Fibroblast of upper back skin (primary cell): ENCODE measurements around the gene PAQR8.

Experiments
- DNase-seq: peaks from one replicate; pipeline ENCODE4 v3.0.0-alpha.2; 2013

Gene PAQR8

DNA sequence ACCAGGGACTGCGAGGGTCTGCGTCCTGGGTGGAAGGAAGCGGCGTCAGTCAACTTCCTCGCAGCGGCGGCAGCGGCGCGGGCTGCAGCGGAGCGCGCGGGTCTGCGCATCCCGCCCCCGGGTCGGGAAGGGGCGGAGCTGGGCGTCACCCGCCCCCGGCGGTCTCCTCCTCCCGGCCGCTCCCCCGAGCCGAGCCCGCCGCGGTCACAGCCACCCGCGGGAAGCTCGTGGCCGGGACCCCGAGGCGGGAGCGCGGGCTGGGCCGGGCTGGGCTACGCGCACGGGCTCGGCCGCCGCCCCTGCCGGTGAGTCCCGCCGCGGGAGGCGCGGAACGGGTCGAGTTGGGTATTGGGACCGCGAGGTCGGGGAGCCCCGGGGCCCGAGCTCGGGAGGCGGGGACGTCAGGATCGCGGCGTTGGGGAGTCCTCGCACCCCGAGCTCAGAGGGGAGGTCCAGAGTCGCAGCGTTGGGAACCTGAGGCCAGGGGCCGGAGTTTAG is at the start of gene PAQR8:
Gene PAQR8 (plus strand): TSS at position 207 of the 498 bp plus-strand sequence. CDS start 41,063 bp downstream, outside the sequence.
- DNase-seq = peak; percentile 66

DNA sequence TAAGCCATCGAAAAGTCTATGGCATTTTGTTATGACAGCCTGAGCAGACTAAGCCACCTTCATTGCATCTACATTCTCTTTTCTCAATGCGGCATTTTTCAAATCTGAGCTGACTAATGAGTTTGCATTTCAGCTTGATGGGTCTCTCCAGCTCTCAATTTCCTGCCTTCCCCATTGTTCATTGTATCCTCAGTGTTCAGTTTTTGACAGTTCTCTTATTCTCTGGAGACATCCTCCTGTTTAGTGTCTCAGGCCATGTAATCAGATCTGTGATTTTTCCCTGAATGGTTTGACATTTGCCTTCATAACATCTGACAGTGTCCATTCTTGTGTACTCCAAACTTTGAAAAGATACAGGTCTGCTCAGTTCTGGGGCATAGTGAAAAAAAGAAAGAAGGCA is 49.5 kb upstream of the PAQR8 start:
- no peak for DNase-seq

DNA sequence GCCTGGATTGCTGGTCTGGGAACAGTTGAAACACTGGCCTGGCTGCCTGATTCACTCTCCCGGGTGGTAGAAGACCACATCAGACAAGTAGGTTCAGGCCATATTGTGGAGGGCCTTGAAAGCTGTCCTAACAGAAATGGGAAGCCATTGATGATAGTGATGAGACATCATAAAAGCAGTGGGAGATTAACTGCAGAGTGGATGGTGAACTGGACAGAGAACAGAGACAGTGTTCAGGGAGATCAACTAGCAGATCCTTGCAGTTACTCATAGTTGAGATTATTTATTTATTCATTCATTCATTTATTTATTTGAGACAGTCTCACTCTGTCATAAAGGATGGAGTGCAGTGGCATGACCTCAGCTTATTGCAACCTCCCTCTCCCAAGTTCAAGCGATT is 47.2 kb upstream of the PAQR8 start:
- DNase-seq = no peak

DNA sequence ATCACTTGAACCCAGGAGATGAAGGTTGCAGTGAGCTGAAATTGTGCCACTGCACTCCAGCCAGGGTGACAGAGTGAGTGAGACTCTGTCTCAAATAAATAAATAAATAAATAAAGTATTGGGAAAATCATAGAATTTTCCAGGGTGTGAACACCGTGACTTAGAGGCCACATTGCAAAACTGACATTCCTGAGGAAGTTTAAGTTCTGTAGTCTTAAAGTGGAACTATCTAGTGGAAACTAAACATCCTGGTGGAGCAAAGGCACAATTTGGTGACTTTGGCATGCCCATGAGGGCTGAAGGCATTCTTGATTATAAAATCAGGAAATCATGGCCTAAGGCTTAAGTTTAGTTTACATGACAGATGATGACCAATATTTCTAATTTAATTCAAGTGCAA is 44.7 kb upstream of the PAQR8 start:
- DNase-seq = no peak

GRCh38 chr6:52317841-52318581 is 43.9 kb upstream of the PAQR8 start:
- peak; percentile 45 for DNase-seq

DNA sequence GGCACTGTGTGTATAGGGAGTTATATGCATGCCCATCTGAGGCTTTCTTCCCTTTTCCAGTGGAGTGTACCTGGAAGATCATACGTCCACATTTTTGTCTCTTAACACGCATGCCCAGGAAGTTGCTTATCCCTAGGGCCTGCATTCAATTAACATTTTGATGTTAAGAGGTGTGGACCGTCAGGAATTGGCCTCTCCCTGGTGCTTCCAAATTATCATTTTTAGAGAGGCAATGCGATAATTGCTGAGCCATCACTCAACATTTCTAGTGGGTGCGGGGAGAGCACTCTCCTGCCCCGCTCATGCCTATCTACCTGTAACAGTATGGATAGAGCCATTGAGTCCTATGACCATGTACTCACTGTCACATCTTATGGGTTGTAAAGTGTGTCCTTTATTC is 37.8 kb upstream of the PAQR8 start:
- DNase-seq = no peak

- DNase-seq = no peak
Measured at GRCh38 chr6:52325695-52326471, 36.1 kb upstream of the PAQR8 start.

- DNase-seq = no peak
Measured at GRCh38 chr6:52326540-52327364, 35.2 kb upstream of the PAQR8 start.

DNA sequence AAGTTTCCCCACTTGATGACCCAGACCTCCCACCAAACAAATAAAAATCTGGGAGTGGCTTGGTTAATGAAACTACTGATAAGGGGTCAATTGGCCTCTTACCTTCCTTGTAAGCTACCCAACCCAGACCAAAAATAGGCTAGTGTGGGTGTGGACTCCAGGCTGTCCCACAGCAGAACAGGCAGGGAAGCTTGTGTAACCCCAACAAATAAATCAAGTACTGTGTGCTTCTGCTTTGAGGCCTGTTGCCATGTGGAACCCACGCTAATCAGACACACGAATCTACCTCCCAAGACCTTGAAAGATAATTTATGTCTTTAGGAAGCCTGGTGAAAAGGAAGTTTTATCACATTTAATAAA is 33.7 kb upstream of the PAQR8 start:
- no peak for DNase-seq

DNA sequence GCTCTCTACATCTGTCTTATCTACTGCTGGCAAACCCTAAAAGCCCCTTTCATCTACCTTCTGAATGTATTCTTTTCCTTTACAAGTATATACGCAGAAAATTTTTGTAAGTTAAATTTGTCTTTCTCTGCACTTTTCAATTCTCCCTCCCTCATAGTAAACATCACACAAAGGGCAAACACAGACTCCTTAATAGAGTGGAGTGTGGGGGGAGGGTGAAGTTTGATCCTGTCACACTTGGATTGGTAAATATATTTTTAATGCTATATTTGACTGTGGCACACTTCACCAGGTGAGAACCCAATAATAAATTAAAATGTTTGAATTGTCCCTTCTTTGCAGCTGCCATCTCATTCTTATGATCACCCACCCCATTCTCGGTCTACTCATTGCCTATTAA is 33.2 kb upstream of the PAQR8 start:
- no peak for DNase-seq

DNA sequence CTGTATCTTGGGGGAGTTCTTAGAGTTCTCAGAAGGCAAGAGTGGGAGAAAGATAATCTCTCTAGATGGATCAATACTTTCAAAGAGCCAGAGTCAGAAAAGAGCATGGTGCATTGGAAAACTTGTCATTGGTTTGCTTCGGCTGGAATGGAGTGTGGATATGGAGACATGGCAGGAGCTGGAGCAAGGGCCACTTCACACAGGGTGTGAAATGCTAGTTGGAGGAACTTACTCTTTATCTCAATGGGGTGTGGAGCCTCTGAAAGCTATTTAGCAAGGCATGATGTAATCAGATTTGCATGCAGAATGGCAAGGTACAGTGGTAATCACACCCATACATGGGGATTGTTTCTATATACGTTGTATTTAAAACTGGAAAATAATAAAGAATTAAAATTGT is 31.5 kb upstream of the PAQR8 start:
- no peak for DNase-seq

GRCh38 chr6:52331793-52332457 is 30.0 kb upstream of the PAQR8 start:
- no peak for DNase-seq

DNA sequence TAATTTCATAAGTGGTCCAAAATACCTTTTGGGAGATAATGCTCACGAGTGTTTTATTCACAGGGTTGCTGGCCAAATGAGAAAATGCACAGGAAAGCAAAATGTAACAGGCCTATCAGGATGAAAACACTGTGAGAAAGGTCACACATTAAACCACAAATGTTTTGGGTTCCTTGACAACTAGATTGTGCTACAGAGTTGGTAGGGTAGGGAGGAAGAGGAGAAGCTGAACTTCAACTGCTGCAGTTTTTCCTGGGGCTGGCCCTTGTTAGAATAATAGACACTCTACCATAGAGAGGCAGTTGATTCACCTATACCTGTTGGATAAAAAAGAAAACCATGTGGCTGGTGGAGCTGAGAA is 28.1 kb upstream of the PAQR8 start:
- no peak for DNase-seq

- no peak for DNase-seq
Measured at GRCh38 chr6:52335576-52335975, 26.4 kb upstream of the PAQR8 start.

DNA sequence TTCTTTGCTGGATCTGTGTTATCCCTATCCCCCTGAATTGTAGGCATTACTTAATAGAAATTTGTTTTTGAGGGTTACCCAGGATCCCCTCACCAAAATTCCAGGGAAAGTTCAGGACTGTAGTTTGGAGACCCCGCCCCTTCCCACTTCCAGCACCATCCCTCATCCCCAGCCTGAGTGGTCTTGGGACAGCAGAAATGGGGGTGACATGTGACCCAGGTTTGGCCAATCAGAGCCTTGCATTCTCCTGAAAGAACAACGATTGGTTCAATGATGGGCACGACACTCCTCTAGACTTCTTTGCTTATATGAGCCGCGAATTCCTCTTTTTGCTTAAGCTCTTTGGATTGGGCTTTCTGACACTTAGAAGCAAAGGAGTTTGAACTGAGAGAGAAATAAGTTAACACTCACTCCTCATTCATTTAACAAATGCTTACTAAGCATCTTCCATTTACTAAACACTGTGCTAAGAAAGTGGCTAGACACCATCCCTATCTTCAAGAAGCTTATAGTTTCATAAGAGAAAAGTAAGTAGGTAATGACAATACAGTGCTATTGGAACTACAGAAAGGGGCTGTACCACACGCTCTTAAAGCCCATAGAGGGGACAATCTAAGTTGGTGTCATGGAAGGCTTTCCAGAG is 24.9 kb upstream of the PAQR8 start:
- no peak for DNase-seq

DNA sequence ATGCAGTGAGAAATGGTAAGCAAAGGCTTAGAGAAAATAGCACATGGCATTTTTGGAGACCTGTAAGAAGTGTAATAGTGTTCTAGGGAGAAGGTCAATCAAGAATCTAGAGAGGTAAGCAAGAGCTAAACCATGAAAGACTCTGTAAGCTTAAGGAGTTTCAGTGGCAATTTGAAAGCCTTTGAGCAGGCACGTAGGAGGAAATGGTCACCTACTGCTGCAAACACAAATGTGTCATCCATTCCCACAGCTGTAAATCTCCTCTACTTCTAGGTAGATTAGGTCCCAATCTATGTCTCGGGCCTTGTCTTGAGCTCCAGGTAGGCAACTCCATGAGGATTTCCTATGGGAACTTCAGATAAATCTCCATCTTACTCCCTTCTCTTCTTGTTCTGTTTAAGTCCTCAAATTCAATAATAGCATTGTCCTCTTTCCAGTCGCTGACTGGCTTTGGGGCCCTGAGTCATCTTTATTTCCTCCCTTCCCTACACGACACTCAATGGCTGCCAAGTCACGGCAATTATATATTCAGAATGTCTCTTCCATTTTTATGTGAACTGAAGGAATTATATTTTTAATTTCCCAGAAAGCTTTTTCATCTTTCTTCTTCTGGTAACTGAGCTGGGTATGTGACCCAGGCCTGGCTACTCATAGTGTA is 24.2 kb upstream of the PAQR8 start:
- DNase-seq = no peak

DNA sequence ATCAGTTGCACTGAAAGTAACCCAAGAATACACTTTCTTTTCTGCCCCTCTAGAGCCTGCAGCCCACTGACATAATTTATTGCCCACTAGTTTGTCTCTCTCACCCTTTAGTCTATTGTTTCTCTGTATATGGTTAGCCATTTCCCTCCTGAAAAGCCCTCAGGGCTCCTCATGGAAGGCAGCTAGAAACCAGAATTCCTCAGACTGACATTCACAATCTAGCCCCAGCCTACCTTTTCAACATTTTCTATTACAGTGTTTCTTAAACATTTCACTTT is 21.4 kb upstream of the PAQR8 start:
- no peak for DNase-seq

DNA sequence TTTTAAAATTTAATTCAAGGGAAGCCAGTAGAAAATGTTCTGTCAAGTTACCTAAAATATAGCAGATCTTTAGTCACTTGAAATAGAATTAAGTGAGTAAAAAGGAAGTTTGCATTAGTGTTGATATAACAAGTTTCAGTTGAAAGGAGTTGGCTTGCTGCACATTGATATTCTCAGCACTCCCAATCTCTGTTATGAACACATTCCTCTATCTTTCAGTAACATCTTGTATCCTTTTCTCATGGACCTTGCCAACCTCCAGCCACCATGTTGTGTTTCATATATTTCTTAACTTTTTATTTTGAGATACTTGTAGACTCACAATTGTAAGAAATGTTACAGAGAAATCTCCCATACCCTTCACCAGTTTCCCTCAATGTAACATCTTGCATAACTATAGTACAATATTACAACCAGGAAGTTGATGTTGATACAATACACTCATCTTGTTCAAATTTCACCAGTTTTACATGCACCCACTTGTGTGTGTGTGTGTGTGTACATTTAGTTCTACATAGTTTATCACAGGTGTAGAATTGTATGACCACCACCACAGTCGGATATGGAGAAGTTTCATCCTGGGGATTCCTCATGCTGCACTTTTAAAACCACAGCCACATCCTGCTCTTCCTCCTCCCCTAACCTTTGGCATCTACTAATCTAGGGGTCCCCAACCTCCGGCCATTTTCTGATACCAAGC is 20.2 kb upstream of the PAQR8 start:
- no peak for DNase-seq

GRCh38 chr6:52345311-52345710 is 16.6 kb upstream of the PAQR8 start:
- DNase-seq = no peak

DNA sequence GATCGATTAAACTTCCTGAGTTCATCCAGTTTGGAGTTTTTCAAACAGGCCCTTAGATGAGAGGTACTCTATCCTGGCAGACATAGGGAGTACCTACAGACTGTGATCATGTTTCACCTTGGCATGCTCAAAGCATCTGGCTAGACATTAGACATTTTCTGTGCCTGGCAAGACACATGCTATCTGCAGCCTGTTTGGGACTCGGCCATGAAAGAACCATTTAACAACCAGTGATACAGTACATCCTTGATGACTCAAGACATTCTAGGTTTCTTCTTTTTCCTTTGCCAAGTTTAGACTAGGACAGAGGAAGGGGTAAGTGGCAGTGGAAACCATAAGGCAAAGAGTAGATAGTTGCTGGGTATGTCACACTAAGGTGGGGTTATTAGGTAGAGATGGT is 15.4 kb upstream of the PAQR8 start:
- DNase-seq = no peak

- no peak for DNase-seq
Measured at GRCh38 chr6:52347818-52348217, 14.1 kb upstream of the PAQR8 start.

DNA sequence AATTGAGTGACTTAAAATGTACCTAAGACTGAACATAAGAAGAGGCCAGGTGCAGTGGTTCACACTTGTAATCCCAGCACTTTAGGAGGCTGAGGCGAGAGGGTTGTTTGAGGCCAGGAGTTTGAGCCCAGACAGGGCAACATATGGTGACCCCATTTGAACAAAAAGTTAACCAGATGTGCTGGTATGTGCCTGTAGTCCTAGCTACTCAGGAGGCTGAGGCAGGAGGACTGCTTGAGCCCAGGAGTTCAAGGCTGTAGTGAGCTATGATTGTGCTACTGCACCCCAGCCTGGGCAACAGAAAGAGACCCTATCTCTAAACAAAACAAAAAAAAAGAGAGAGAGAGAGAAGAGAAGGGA is 10.1 kb upstream of the PAQR8 start:
- DNase-seq = no peak
